HepG2 (cell line): ENCODE measurements around the gene SRCAP.

Experiments used
- AGO2 ChIP-seq: fragments of 200-400 bp; formaldehyde crosslinking; optimal IDR thresholded peaks from 2 replicates; pipeline ENCODE3; 2017; ENCODE audit warnings: mild to moderate bottlenecking, low read depth, low read length, moderate library complexity
- EP300 ChIP-seq, 3 experiments: sonication (generic) in 1 of 3; formaldehyde crosslinking in 1 of 3; IDR thresholded peaks; 2 replicates each; pipeline versions ENCODE4 v1.5.1 to v1.6.1; 2011 to 2020; ENCODE audit warnings: low read depth in 2 of 3, low read length in 2 of 3, borderline replicate concordance in 1 of 3, improper control_type of control experiment in 1 of 3, mild to moderate bottlenecking in 1 of 3, missing genetic modification reagents in 1 of 3, moderate library complexity in 1 of 3
- LCORL ChIP-seq, 2 experiments: fragments of 450-650 bp in 1 of 2; sonication (generic) in 1 of 2; formaldehyde crosslinking in 1 of 2; IDR thresholded peaks; 2 replicates each; pipeline versions ENCODE4 v1.5.0 to v1.6.1; 2017 to 2020; ENCODE audit warnings: antibody characterized with exemption in 1 of 2, missing genetic modification reagents in 1 of 2
- MIXL1 ChIP-seq: IDR thresholded peaks from 2 replicates; pipeline ENCODE4 v1.6.1; 2016
- PCBP2 ChIP-seq: fragments of 200-400 bp; formaldehyde crosslinking; optimal IDR thresholded peaks from 2 replicates; pipeline ENCODE3; 2018; ENCODE audit warnings: low read length, low read depth; ENCODE audit not compliant: poor library complexity, severe bottlenecking
- RELA ChIP-seq: sonication (generic); formaldehyde crosslinking; IDR thresholded peaks from 2 replicates; pipeline ENCODE4 v1.4.0; 2020; ENCODE audit warnings: missing genetic modification reagents
- SETDB1 ChIP-seq: sonication (generic); formaldehyde crosslinking; IDR thresholded peaks from 2 replicates; pipeline ENCODE4 v1.5.1; 2020; ENCODE audit warnings: missing genetic modification reagents, mild to moderate bottlenecking, borderline replicate concordance
- TGIF2 ChIP-seq: IDR thresholded peaks from 2 replicates; pipeline ENCODE4 v1.6.1; 2016; ENCODE audit warnings: control low read depth, missing compliant biosample characterization
- ZNF263 ChIP-seq: sonication (generic); formaldehyde crosslinking; IDR thresholded peaks from 2 replicates; pipeline ENCODE4 v1.4.0; 2020; ENCODE audit warnings: missing genetic modification reagents
- ZNF468 ChIP-seq: sonication (generic); formaldehyde crosslinking; IDR thresholded peaks from 2 replicates; pipeline ENCODE4 v1.8.0; 2022; ENCODE audit warnings: mild to moderate bottlenecking, moderate library complexity, missing genetic modification reagents
- TF ChIP-seq, protein P1 (sequence below): sonication (generic); formaldehyde crosslinking; IDR thresholded peaks from 2 replicates; pipeline ENCODE4 v1.5.0; 2020; ENCODE audit warnings: mild to moderate bottlenecking, missing genetic modification reagents, moderate library complexity

- TF ChIP-seq RELA (CRISPR knock-in tag), result no peak
- no peak for TF ChIP-seq ZNF263 (CRISPR knock-in tag)
- no peak for TF ChIP-seq PCBP2
- no peak for TF ChIP-seq SETDB1 (CRISPR knock-in tag)
- TF ChIP-seq, protein P1, sequence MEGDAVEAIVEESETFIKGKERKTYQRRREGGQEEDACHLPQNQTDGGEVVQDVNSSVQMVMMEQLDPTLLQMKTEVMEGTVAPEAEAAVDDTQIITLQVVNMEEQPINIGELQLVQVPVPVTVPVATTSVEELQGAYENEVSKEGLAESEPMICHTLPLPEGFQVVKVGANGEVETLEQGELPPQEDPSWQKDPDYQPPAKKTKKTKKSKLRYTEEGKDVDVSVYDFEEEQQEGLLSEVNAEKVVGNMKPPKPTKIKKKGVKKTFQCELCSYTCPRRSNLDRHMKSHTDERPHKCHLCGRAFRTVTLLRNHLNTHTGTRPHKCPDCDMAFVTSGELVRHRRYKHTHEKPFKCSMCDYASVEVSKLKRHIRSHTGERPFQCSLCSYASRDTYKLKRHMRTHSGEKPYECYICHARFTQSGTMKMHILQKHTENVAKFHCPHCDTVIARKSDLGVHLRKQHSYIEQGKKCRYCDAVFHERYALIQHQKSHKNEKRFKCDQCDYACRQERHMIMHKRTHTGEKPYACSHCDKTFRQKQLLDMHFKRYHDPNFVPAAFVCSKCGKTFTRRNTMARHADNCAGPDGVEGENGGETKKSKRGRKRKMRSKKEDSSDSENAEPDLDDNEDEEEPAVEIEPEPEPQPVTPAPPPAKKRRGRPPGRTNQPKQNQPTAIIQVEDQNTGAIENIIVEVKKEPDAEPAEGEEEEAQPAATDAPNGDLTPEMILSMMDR (CRISPR knock-in tag), result no peak
- no peak for TF ChIP-seq TGIF2 (CRISPR knock-in tag)
- TF ChIP-seq EP300 (IDR thresholded peaks at IDR 0.05; ENCODE audit: low read depth in 2 of 2, low read length in 2 of 2), result no peak
- no peak for TF ChIP-seq EP300 (CRISPR knock-in tag; IDR thresholded peaks at IDR 0.05; ENCODE audit: borderline replicate concordance)
- TF ChIP-seq AGO2, result peak; percentile 58
- no peak for TF ChIP-seq LCORL (IDR thresholded peaks at IDR 0.05)
- no peak for TF ChIP-seq LCORL (CRISPR knock-in tag; IDR thresholded peaks at IDR 0.05)
- no peak for TF ChIP-seq ZNF468 (CRISPR knock-in tag)
- no peak for TF ChIP-seq MIXL1 (CRISPR knock-in tag)
These were observed 41.6 kb downstream of the SRCAP start for GRCh38 chr16:30740364-30741251.
